Measurements from ENCODE around the gene TADA3. TPM values are rescaled to one million over a fixed set of nuclear protein-coding genes. Genes with fewer than 3 reads are reported as not detected.
A peak's percentile ranks its signal among the peaks of the same experiment; 100 is the strongest.
"Not testable (repeated sequence)": the region's sequence is repeated elsewhere in the genome, so short reads cannot be mapped to it uniquely, and the experiment has no call there.

Gene TADA3
- total and polyA plus RNA-seq, 9 of the 15 experiments (the other 6 are each of a cell fraction or from before 2014, with no cell fraction given): 4.1 to 110 (median 74.8) TPM

DNA sequence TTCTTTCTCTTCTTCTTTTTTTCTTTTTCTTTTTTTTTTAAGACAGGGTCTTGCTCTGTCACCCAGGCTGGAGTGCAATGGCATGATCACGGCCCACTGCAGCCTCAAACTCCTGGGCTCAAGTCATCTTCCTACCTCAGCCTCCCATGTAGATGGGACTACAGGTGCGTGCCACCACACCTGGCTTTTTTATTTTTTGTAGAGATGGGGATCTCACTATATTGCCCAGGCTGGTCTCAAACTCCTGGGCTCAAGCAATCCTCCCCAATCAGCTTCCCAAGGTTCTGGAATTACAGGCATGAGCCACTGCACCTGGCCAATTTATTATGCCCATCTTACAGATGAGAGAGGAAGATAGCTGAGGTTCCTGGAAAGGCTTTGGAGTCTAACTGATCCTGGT lies 21.3 kb downstream of the TADA3 start:
- H2AFZ ChIP-seq (ENCODE audit: low read depth, low read length); H3K9me1 ChIP-seq (ENCODE audit: control insufficient read depth, insufficient read depth, low read length); H4K20me1 ChIP-seq (replicated peaks; ENCODE audit: control insufficient read depth, insufficient read depth, low read length); intact Hi-C loops (cut with micrococcal nuclease); H3K4me3 ChIP-seq; H3K4me2 ChIP-seq (ENCODE audit: insufficient read depth, low read length); BruUV-seq (replicated peaks); H3K27ac ChIP-seq (ENCODE audit: extremely low read depth, low read depth, low read length); ATAC-seq; H3K27me3 ChIP-seq (ENCODE audit: control insufficient read depth in 2 of 2, insufficient read depth in 2 of 2, low read length in 2 of 2); H3K36me3 ChIP-seq (ENCODE audit: control insufficient read depth, insufficient read depth, low read length); in situ Hi-C loops (cut with MboI); H3K9me3 ChIP-seq (replicated peaks; ENCODE audit: control insufficient read depth, insufficient read depth, low read depth, low read length); DNase-seq (ENCODE audit: extremely low read depth in 1 of 4, low spot score in 3 of 4); H3K9ac ChIP-seq (ENCODE audit: insufficient read depth in 1 of 2, low read depth in 2 of 2, low read length in 2 of 2); H3K79me2 ChIP-seq (ENCODE audit: control insufficient read depth, insufficient read depth, low read length): not testable (repeated sequence)
- peaks cover 0 to 19% of the 10 kb centered on the region in 2 experiments; a peak in 3 of 5 replicates for H3K4me1 ChIP-seq (replicated peaks in 1 of 2; ENCODE audit: control insufficient read depth in 2 of 2, insufficient read depth in 2 of 2, low read length in 2 of 2)
- TF ChIP-seq ZNF121 (CRISPR knock-in tag; conservative IDR thresholded peaks at IDR 0.05): peak; percentile 74
- 31% methylated on average over 2 of the region's 2 CpGs for WGBS (ENCODE audit: insufficient coverage, low coverage, missing lambda C conversion rate)
- CTCF ChIA-PET (ENCODE audit: low intra/inter-chr PET ratio): interaction anchor here (0.6 kb wide), 1 partner anchor 357 kb away, joined by 5 read pairs; no protein-coding TSS in a partner anchor
- peak; percentile 40 for FAIRE-seq
- POLR2A ChIA-PET: interaction anchor here (0.9 to 2.6 kb wide), 3 partner anchors 11 to 37 kb away, joined by 3 to 8 read pairs (median 4); no protein-coding TSS in a partner anchor

- no peaks in the 10 kb centered on the region for H3K36me3 ChIP-seq (ENCODE audit: control insufficient read depth, insufficient read depth, low read length)
- no peaks in the 10 kb centered on the region for H3K9me3 ChIP-seq (replicated peaks; ENCODE audit: control insufficient read depth, insufficient read depth, low read depth, low read length)
- no TSS peak for BruUV-seq (replicated peaks)
- CTCF ChIA-PET (ENCODE audit: low intra/inter-chr PET ratio): no interaction called here
- intact Hi-C loops (cut with micrococcal nuclease) (no loop called here), in situ Hi-C loops (cut with MboI) (no loop called here)
- H3K27me3 ChIP-seq (ENCODE audit: control insufficient read depth in 2 of 2, insufficient read depth in 2 of 2, low read length in 2 of 2): no peaks in the 10 kb centered on the region
- H3K27ac ChIP-seq (ENCODE audit: extremely low read depth, low read depth, low read length): no peak overlapping the region
- 32% methylated on average over 15 of the region's 15 CpGs for WGBS (ENCODE audit: insufficient coverage, low coverage, missing lambda C conversion rate)
- H3K4me2 ChIP-seq (ENCODE audit: insufficient read depth, low read length): peak overlapping the region; percentile 71
- peak overlapping the region; percentile 48 to 79; a peak in 3 of 4 replicates for H3K9ac ChIP-seq (ENCODE audit: insufficient read depth in 1 of 2, low read depth in 2 of 2, low read length in 2 of 2)
- H3K4me1 ChIP-seq (replicated peaks in 1 of 2; ENCODE audit: control insufficient read depth in 2 of 2, insufficient read depth in 2 of 2, low read length in 2 of 2): peaks cover 0 to 19% of the 10 kb centered on the region in 2 experiments; a peak in 3 of 5 replicates
- H4K20me1 ChIP-seq (replicated peaks; ENCODE audit: control insufficient read depth, insufficient read depth, low read length): no peaks in the 10 kb centered on the region
- H3K9me1 ChIP-seq (ENCODE audit: control insufficient read depth, insufficient read depth, low read length): no peaks in the 10 kb centered on the region
- POLR2A ChIA-PET: interaction anchor here (0.6 to 0.9 kb wide), 5 partner anchors 10 to 317 kb away, joined by 3 to 5 read pairs (median 4); partner anchors contain the start of gene EMC3
- DNase-seq (ENCODE audit: extremely low read depth in 1 of 4, low spot score in 3 of 4) (no peak), FAIRE-seq (no peak), ATAC-seq (no peak)
- peak overlapping the region; percentile 37 for H3K4me3 ChIP-seq
- H3K79me2 ChIP-seq (ENCODE audit: control insufficient read depth, insufficient read depth, low read length): no peaks in the 10 kb centered on the region
- H2AFZ ChIP-seq (ENCODE audit: low read depth, low read length): peak overlapping the region; percentile 83
- TF ChIP-seq NFE2L1 (tag; IDR thresholded peaks at IDR 0.05; ENCODE audit: borderline replicate concordance, low read depth) (no peak), TCF15 (CRISPR knock-in tag; IDR thresholded peaks at IDR 0.05) (no peak), RAD51 (IDR thresholded peaks at IDR 0.05; ENCODE audit: borderline replicate concordance, low read depth) (peak; percentile 92), FOXM1 (IDR thresholded peaks at IDR 0.05; ENCODE audit: low read depth) (no peak), FOXM1 (CRISPR knock-in tag; IDR thresholded peaks at IDR 0.05; ENCODE audit: low read depth) (no peak), MLLT1 (IDR thresholded peaks at IDR 0.05) (no peak), ZNF124 (CRISPR knock-in tag; IDR thresholded peaks at IDR 0.05) (no peak), IFI16 (CRISPR knock-in tag; IDR thresholded peaks at IDR 0.05) (no peak), ZSCAN29 (IDR thresholded peaks at IDR 0.05) (no peak)
- TF ChIP-seq, protein P1, sequence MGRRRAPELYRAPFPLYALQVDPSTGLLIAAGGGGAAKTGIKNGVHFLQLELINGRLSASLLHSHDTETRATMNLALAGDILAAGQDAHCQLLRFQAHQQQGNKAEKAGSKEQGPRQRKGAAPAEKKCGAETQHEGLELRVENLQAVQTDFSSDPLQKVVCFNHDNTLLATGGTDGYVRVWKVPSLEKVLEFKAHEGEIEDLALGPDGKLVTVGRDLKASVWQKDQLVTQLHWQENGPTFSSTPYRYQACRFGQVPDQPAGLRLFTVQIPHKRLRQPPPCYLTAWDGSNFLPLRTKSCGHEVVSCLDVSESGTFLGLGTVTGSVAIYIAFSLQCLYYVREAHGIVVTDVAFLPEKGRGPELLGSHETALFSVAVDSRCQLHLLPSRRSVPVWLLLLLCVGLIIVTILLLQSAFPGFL (CRISPR knock-in tag; IDR thresholded peaks at IDR 0.05): no peak
These were observed 21.9 kb downstream of the TADA3 start for GRCh38 chr3:9770276-9770812.

Data from K562 (cell line).